LHCN-M2 (cell line): Measurements from ENCODE around the gene VSIG8. TPM values are rescaled to one million over a fixed set of nuclear protein-coding genes. Genes with fewer than 3 reads are reported as not detected.

ENCODE experiments used
- DNase-seq: peaks from one replicate; pipeline ENCODE4 v3.0.0-alpha.2; 2012; ENCODE audit warnings: low read depth
- total RNA-seq: library from RNA; depleted of rRNA; stranded (reverse); fragments of >200 nt; gene quantifications from 2 replicates; pipeline ENCODE4 v1.2.3, GENCODE V29; 2014

The VSIG8 gene
- total RNA-seq, 1 experiment from 2014 or later, result not detected

DNA sequence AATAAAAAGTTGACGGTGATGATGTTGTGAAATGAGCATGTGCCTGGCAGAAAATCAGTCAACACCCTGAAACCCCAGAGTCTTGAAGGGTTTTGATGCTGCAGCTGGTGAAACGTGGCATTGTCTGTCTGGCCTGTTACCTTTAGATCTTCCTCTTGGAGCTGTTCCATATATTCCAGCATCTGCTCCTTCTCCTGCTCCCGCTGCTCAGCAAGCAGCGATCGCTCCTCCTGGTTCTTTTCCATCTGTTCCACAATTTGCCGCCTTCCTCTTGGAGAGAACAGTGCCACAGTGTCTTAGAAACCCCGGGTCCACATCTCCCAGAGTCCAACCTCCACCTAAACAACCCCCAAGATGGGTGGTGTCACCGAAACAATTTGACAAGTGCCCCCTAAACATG lies 21.8 kb upstream of the VSIG8 start:
- no peak for DNase-seq

DNA sequence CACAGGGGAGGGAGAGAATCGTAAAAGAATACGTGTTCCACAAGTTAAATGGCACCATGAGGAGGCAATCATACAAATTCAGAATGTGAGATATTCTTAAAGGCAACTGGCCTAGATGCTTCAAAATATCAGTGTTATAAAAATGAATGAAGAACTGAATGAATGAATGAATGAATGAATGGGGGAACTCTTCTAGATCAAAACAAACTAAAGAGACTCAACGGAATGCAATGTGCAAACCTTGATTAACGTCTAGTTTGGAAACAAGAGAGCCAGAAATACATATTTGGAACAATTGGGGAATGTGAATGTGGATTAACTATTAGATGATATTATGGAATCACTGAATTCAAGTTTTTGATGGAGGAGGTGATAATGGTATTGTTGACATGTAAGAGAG lies 20.7 kb upstream of the VSIG8 start:
- DNase-seq, result no peak

DNA sequence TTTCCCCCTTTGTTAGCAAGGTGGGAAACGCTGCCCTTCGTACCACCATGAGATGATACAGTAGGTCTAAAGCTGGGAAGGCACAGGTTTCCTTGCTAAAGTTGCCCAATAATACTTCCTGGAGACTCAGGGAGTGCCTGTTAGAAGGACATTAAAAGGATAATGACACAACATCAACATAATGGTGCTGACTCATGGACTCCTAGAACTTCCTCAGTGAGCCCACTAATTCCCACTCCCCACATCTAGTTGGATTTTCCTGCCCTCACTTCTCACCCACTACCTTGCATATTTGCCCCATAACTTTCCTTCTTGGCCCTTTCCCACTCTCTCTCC lies 20.0 kb upstream of the VSIG8 start:
- peak; percentile 51 for DNase-seq

DNA sequence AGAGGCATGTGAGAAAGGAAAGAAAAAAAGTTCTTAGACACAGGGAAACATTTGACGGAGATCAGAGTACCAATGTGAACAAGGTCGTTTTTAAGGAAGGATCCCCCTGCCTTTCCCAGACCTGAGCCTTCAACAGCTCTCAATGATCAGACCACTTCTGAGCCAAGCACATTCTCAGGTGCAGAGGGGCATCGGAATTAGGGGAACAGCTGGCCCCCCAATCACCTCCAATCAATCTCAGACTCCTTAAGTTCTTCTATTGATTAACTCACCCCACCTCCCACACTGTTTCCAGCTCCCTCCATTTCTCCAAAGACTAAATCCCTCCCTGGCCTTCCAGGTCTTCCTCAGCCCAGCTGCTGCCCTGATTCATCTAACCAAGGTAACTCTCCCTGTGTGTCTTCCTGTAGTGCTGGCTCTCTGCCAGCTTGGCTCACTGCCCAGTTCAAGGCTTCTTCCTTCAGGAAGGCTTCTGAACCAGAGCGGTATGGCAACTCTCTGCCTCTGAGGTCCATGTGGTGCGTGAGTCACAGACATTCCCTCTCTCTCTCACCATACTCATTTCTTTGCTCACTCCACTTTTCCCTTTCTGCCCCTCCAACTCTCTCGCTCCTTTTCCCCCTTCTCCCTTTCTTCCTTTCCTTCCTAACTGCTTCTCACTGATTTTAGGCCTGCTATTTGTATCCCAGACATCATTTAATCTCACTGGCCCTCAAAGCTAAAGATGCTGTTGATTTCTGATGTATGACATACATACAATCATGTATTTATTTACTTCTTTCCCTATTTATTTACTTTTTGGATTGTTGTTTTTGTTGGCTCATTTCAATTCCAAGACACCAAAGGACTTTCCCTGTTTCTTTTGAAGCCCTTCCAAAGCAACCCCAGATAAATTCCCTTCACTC lies 19.4 kb upstream of the VSIG8 start:
- DNase-seq, result peak; percentile 98

DNA sequence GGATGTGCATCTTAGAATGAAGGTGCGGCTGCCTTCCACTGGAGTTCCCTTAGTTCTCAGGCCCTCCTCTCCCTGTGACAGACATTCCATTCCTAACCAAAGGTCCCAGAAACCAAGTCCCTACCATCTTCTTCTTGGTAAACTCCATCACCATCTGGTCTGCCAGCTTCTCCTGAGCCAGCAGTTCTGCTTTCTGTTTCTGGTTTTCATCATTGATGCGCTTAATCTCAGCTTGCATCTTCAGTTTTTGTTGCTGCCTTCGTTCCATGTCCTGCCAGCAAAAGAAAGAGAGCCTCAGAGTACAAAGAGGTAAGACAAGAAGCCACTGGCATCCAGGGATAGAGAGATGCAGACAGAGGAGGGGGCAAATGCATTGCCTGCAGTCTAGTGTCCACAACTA lies 18.0 kb upstream of the VSIG8 start:
- no peak for DNase-seq

DNA sequence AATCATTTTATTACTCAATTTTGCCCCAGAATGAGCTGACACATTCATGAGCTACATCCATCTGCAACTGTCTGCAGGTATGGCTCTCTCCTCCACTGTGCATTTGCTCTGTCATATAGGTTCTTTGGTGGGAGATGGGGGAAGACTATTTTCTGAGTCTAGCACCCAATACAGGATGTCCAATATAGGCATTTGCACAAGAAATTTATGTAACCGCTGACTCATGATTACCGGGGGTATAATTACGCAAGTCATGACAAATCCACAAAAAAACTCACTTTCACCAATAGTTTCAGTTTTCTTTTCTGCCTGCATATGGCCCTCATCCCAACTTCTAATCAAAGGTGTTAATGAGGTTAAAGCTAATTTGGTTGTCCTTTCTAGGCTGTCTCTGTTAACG lies 17.5 kb upstream of the VSIG8 start:
- peak; percentile 69 for DNase-seq

DNA sequence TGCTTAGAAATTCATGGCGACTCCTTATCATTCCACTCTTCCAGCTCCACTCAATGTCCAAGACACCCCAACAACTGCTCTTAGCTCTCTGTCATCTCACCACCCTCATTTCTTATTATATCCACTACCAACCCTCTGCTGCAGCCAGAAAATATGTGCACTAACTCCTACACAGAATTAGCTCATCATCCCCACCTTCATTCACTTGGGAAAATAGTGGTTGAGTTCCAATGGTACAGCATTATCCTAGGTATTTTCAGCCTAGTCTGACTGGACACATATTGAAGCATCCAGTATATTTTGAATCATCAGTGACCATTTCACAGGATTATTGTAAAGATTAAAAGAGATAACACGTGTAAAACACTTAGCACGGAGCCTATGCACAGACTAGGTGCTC lies 16.7 kb upstream of the VSIG8 start:
- DNase-seq, result no peak

DNA sequence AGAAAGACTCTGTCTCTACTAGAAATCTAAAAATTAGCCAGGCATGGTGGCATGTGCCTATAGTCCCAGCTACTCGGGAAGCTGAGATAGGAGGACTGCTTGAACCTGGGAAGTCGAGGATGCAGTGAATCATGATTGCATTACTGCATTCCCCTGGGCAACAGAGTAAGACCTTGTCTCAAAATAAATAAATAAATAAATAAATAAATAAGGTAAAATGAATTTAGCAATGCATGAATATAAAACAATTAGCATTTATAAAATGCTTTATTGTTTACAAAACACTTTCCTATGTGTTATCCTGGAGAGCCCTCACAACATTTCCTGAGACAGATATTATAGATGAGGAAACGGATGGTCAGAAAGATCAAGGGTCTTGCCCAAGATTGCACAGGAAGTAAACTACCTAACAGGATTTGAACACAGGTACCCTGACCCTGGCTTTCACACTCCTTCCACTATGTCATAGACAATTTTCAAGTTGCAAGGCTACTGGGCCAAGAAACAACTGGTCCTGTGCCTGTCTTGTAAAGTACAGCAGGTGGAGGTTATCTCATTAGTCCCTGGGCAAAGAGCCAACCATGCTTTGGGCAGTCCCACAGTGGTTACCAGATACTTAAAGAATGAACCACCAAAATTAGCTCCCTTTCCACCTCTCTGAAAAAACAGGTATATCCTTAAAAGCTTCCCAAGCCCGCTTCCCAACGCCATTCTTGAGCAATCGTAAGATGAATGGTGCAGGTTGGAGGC lies 15.4 kb upstream of the VSIG8 start:
- DNase-seq, result no peak

DNA sequence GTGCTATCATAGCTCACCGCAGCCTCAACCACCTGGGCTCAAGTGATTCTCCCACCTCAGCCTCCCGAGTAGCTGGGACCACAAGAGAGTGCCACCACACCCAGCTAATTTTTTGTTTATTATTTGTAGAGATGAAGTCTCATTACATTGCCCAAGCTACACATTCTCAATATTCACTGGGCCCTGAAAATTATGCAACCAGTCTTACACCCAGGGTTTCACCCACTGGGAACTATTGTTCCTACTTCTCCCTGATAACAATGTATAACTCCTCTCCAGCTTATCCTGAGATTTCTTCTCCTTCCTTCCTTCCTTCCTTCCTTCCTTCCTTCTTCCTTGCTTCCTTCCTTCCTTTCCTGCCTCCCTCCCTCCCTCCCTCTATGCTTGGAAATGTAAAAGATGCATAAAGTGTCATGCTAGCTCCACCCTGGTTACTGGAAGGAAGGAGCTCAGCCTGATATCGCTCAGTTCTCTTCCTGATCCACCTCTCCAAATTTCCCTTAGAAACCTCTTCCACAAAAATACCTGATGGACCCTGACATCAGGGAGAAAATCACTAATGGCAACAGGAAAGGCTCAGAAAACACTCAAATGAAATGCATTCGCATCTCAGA lies 11.2 kb upstream of the VSIG8 start:
- DNase-seq, result no peak

DNA sequence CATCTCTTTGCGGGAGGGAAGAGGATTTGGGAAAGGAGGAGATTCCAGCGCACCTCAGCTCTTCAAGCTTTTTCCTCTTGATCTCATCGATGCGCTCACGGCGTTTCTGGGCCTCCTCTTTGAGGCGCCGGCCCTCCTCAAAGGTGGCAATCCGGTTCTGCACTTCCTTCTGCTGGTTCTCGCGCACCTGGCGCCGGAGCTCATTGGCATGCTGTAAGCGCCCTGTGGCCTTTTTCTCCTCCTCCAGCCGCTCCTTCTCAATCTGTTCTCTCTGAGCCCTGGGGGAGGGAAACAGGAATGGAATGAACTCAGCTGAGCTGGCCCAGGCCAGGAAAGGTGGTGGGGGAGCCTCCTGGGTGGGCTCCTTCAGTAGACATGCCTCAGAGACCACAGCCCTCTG lies 10.4 kb upstream of the VSIG8 start:
- DNase-seq, result no peak

DNA sequence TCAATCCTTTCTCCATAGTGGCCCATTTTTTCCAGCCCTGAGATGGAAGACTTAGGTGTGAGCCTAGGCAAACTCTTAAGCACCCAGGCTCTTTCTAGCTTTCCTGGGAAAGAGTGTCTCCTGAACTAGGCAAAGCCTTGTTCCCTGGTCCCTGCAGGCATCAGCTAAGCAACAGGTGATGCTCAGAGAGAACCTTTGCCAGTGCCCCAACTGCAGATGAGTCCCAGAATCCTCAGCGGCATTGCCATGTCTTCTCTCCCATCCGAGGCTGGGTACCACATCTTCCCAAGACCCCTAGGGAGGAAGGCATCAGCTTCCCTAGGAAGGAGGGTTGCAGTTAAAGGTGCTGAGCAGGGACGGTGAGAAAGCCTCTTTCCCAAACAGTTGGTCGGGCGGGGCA lies 8.2 kb upstream of the VSIG8 start:
- DNase-seq, result no peak

DNA sequence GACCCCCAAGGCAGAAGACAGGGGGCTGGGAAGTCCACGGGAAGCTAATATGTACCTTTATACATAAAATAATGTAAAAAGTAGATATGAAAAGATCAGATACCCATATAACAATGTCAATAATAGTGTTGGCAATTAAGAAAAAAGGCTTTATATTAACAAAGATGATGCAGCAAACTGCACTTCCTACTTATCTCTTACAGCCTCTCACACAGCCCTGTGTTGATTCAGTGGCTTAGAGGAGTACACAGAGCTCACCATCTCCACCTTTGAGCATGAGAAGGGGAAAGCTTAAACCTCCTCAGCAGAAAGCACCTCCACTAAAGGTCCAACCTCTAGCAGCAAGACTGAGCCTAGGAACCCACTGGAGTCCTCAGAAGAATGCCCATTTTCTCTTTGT lies 7.2 kb upstream of the VSIG8 start:
- DNase-seq, result no peak

DNA sequence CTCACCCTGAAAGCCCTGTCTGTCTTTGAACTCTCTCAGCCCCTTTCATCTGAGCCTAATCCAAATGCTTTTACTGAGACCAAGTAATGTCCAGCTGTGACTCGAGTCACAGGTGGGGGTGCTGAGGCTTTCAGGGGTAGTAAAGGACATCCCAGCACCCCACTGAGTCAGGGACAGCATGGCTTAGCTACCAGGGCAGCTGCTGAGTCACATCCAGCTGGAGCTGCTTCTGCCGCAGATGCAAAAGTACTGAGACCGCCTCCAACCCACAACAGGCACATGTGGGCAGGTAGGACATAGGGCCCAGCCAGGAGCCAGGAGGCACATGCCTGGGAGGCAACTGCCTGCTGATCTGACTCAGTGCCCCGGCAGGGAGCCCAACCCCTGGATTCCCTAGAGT lies 6.7 kb upstream of the VSIG8 start:
- peak; percentile 75 for DNase-seq

DNA sequence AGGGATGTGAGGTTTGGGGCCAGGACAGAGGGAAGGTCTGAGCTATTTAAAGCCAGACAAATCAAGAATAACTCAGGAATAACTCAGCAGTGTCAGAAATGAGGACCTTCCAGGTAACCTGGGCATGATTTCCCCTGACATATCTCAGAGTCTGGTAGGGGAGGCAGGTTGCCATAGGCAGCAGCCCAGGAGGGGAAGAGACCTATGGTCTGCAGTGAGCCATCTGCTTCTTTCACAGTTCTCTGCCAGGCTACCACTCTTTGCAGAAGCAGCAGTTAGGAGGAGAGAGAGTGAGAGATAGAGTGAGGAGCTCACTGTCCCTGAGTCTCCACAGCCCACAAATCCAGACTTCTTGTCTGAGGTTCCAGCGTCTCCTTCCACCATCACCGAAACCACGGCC lies 6.3 kb upstream of the VSIG8 start:
- peak; percentile 15 for DNase-seq

DNA sequence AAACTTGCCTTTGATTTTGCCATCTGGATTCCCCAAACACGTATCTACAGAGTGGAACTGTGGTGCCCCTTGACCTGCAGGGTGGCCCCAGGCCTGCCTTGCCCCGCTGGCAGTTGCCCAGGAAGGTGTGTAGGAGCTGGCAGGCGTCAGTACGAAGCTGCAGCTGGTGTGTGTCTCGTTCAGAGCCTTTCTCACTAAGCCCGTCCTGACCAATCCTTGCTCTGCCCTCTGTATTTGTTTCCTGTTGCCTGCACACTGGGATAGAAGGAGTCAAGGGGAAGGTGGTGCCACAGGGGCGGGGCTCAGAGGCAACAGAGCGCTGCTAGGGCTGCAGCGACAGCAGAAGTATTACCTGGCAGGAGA lies 5.2 kb upstream of the VSIG8 start:
- DNase-seq, result no peak

DNA sequence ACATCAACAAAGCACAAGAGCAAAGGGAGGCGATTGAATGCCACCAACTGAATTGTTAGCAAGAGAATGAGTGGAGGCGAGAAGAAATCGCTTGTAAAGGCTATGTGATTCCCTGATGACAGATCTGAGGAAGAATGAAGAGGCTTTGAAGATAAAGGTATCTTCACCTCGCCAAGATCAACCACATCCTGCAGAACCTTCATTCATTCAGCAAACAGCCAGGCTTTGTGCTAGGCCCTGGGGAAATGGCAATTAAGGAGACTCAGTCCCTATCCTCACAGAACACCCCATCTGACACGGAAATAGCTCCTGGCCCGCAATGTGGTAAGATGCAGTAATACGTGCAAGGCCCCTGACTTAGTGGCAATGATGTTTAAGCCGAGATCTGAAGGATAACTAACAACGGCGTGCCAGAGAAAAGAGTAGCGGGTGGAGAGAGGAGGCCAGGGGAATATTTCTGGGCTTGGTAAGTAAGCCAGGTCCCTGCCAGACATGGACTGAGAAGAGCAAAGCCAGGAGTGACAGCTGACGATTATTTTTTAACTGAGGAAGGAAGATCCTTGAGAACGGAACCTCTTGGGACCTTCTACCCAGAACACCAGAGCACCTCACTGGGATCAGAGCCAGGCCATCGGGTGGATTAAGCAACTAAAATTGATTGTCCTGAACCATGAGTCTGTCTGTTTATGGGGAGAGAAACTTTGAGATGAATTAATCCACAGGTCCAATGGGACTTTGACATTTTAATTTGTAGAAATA lies 4.6 kb upstream of the VSIG8 start:
- no peak for DNase-seq

DNA sequence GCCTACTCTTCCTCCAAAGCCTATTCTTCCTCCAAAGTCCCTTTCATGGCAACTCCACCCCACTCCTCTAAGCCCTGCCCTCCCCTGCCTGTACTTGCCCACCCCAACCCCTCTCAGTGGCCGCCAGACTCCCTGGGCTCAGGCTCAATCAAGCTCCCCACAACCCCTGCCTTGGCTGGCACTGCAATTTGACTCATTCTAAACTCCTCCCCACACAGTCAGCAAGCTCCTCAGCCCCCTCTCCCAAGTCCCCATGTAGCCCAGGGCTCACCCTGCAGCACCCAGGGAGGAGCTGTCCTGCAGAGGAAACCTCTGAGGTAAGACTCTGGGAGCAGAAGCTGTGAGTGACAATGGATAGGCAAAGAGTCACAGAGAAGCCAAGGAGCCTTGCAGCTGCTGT lies 3.6 kb upstream of the VSIG8 start:
- DNase-seq, result no peak

DNA sequence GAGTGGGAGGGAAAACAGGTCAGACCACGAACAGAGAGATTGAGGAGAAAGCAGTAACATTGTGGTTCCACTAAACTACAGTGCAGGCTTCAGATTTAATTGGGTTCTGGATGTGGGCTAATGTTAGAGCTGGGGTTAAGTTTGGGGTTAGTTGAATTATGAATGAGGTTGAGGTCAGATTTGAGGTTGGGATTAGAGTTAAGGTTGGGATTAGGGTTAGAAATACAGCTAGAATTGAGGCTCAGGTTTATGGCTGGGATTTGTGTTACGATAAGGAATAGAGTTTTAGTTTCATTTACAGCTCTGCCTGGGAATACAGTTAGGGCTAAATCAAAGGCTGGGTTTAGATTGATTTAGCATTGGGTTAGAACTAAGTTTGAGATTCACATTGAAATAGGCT lies 1.8 kb upstream of the VSIG8 start:
- DNase-seq, result no peak

DNA sequence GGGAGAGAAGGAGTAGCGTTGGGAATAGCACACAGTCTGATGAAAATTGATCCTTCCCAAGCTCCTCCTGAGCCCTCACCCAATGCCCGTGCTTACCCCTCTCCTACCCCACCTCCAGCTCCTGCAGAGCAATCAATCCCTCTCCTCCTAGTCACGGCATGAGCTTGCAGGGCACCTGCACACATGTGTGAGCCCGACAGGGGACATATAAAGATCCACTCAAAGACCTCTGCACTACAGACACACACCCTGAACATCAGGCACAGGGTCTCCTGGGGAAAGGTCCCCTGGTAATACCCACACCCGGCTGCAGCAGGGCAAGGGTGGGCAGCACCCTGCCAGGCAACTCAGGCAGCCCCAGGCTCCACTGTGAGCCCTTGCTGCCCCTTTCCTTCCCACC lies 426 bp downstream of the VSIG8 start:
- no peak for DNase-seq

DNA sequence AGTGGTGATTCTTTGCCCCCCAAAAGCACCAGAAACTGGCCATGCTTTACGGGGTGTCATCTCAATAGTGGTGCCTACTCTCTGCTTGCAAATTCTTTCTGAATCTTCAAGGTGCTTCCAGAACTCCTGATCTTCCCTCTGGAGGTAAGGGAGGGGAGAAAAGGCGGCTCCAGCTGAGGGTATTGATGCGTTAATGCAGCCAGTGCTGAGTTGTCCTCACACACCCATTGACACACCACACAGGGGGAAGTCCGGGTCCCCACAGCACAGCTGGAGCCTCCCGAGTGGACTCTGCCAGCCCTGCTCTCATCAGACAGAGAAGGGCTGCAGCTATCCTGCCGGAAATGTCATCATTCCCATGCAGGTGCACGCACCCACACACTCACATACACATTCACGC lies 1.2 kb downstream of the VSIG8 start:
- no peak for DNase-seq

DNA sequence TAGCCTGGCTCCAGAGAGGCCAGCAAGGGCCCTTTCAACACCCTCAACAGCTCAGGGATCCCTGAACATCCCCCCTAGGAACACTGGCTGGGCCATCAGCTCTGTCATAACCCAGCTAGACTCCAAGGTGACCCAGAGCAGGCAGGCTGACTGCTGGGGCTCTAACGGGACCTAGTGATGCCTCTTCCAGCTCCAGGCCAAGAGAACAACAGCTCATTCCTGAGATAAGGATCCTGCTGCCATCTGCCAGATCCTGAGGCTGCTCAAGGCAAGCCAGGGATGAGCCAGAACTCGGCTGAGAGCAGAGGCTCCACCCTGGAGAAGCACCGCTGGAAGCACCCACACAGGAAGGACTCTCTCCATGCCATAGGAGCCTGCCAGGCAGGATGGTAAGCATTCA lies 2.0 kb downstream of the VSIG8 start:
- no peak for DNase-seq

DNA sequence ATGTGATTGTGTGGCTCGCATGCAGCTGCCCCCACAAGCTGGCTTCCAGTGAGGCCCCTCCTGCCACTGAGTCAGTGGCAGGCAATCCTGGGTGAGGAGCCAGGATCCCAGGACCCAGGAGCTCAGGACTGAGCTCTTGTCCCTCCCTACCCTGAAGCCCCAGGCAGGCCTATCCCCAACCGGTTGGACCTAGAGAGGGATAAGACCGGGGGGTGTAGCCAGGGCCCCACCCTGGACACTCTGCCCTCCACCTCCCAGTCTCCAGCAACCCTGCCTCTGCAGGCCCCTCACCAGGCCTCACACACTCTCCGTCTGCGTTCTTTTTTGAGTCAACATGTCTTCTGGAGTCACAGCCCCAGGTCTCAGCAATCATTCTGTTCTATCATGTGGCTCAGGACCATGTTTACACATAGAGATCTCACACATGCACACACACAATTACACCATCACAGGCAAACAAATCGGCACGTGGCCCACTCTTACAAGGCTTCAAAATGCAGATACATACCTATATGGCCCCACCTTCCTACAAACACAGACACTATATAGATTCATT lies 2.6 kb downstream of the VSIG8 start:
- no peak for DNase-seq
